BJ (cell line): ENCODE measurements around the gene CMPK2. TPM values are rescaled to one million over a fixed set of nuclear protein-coding genes. Genes with fewer than 3 reads are reported as not detected.

Source experiments
- CTCF ChIA-PET: fragments of 350-600 bp; formaldehyde crosslinking; extraction: SDS; loops from one replicate; lab custom pipeline; 2021; ENCODE audit warnings: antibody characterized with exemption, inconsistent platforms; lab: Yijun Ruan, JAX
- POLR2A ChIA-PET: fragments of 300-600 bp; sonication (Branson Sonifier 250); formaldehyde crosslinking; extraction: SDS; loops from one replicate; lab custom pipeline; 2021; ENCODE audit warnings: antibody characterized with exemption; lab: Charles Lee
- DNase-seq: peaks from one replicate; pipeline ENCODE4 v3.0.0-alpha.2; 2011; ENCODE audit warnings: low read depth
- H3K27me3 ChIP-seq: 2 replicates; pipeline ENCODE4 v1.6.0; 2011; ENCODE audit warnings: low read length; ENCODE audit not compliant: control insufficient read depth, insufficient read depth
- H3K36me3 ChIP-seq: 2 replicates; pipeline ENCODE4 v1.5.1; 2011; ENCODE audit warnings: low read length; ENCODE audit not compliant: control insufficient read depth, insufficient read depth
- H3K4me3 ChIP-seq: 2 replicates; pipeline ENCODE4 v1.5.1; 2011; ENCODE audit warnings: low read depth, mild to moderate bottlenecking, control low read depth, low read length
- polyA plus RNA-seq: library from polyadenylated mRNA; depleted of rRNA; stranded (reverse); fragments of >200 nt; gene quantifications from 2 replicates; pipeline ENCODE4 v1.2.3, GENCODE V29; 2011
- TF ChIP-seq, protein P1 (sequence below): IDR thresholded peaks from 2 replicates; pipeline ENCODE4 v1.5.1; 2011; ENCODE audit warnings: low read depth, mild to moderate bottlenecking, control low read depth, inconsistent platforms, low read length, moderate library complexity; ENCODE audit not compliant: insufficient read depth

Gene CMPK2
- polyA plus RNA-seq, 1 experiment, result 0.66 TPM

DNA sequence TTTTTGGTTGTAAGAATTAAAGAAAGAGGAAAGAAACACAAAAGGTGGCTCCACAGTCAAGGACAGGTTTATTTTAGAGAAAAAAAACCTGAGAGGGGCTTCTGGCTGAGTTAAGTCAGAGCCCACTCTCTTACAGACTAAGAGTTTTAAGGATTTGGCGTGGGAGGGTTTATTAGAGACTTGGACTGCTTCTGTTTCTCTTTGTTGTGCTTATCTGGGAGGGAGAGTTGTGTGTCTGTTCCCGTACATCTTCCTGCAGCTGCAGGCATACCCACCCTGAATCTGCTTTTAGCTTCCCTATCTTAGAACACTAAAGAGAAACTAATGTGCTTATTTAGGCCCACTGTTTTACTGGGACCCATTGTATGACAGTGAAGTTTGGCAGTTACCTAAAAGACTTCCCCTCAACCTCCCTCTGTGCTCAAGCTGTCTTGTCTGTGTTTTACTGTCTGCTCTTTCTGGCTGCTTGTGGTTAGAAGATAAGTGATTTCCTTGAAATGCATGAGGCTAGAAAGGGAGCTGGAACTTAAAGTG is 14.6 kb upstream of the CMPK2 start:
- H3K27me3 ChIP-seq, result peaks cover 1% of the 10 kb centered on the region; the same call in 1 of the 2 replicates
- POLR2A ChIA-PET, result no interaction called here
- no peaks in the 10 kb centered on the region for H3K36me3 ChIP-seq
- no peak overlapping the region for H3K4me3 ChIP-seq
- no peak for DNase-seq
- TF ChIP-seq, protein P1, sequence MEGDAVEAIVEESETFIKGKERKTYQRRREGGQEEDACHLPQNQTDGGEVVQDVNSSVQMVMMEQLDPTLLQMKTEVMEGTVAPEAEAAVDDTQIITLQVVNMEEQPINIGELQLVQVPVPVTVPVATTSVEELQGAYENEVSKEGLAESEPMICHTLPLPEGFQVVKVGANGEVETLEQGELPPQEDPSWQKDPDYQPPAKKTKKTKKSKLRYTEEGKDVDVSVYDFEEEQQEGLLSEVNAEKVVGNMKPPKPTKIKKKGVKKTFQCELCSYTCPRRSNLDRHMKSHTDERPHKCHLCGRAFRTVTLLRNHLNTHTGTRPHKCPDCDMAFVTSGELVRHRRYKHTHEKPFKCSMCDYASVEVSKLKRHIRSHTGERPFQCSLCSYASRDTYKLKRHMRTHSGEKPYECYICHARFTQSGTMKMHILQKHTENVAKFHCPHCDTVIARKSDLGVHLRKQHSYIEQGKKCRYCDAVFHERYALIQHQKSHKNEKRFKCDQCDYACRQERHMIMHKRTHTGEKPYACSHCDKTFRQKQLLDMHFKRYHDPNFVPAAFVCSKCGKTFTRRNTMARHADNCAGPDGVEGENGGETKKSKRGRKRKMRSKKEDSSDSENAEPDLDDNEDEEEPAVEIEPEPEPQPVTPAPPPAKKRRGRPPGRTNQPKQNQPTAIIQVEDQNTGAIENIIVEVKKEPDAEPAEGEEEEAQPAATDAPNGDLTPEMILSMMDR, result no peak
- CTCF ChIA-PET, result no interaction called here

DNA sequence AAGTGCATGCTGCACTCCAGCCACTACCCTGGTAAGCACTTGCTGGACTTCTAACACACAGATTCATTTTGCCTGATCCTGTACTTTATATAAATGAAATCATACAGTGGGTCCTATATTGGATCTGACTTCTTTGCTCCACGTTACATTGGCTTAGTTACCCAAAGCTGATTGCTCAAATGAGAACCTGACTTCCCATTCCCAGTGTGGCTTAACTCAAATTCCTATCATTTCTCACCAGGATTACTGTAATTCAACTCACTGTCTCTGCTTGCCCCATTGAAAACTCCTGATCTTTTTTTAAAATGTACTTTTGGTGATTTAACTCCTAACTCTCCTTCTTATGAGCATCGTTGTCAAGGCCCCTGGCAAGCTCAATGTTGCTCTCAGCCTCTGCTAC is 13.3 kb upstream of the CMPK2 start:
- TF ChIP-seq, protein P1, result no peak
- ChIA-PET CTCF (no interaction called here), POLR2A (no interaction called here)
- H3K27me3 ChIP-seq, result peaks cover 1% of the 10 kb centered on the region; the same call in 1 of the 2 replicates
- DNase-seq, result no peak
- H3K4me3 ChIP-seq, result no peak overlapping the region
- H3K36me3 ChIP-seq, result no peaks in the 10 kb centered on the region

DNA sequence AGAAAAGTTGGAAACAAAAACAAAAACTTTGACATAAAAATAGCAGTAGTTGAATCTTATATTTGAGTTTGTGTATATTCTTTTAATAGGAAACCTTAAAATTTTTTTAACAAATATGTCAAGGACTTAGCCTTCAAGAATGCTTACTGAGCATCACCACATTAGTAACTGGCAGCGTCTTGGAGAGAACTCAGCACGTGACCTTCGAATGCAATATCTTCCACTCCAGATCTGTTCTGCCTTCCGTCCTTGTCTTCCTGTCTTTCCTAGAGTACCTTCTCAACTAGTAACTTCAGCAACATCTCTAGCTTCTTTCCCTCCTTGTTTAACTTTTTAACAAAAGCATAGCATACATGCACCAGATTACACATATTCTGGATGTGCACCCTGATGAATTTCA is 12.8 kb upstream of the CMPK2 start:
- H3K36me3 ChIP-seq, result no peaks in the 10 kb centered on the region
- ChIA-PET CTCF (interaction anchor here (0.7 kb wide), 1 partner anchor 29 kb away, joined by 3 read pairs; no protein-coding TSS in a partner anchor), POLR2A (no interaction called here)
- TF ChIP-seq, protein P1, result no peak
- no peak for DNase-seq
- H3K27me3 ChIP-seq, result peaks cover 1% of the 10 kb centered on the region; the same call in 1 of the 2 replicates
- H3K4me3 ChIP-seq, result no peak overlapping the region

DNA sequence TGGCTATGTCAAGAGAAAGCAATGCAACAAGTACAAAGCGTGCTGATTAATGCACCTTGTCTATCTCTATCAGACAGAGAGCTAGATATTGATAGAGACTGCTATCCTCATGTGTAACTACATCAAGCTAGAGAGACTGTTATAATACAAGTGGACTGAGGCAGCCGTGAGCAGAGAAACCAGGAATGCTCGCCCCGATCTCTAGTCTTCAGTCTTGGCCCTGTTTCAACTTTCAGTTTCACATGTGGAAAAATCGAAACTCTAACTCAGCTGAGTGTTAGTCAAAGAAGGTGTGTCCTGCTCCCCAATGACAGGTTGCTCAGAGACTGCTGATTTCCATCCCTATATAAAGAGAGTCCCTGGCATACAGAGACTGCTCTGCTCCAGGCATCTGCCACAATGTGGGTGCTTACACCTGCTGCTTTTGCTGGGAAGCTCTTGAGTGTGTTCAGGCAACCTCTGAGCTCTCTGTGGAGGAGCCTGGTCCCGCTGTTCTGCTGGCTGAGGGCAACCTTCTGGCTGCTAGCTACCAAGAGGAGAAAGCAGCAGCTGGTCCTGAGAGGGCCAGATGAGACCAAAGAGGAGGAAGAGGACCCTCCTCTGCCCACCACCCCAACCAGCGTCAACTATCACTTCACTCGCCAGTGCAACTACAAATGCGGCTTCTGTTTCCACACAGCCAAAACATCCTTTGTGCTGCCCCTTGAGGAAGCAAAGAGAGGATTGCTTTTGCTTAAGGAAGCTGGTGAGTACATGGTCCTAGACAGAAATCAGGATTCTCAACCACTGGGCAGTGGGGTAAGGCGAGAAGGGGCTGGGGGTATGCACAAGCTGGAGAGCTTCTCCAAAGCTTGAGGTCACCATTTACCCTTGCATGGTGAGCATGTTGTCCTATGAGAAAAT is 11.9 kb upstream of the CMPK2 start, which contains the start of gene RSAD2:
RSAD2 (plus strand) TSS at position 376 of the 903 bp plus-strand sequence; CDS start at position 400, 24 bp downstream.
- POLR2A ChIA-PET, result no interaction called here
- DNase-seq, result no peak
- TF ChIP-seq, protein P1, result no peak
- Histone ChIP-seq H3K27me3 (peaks cover 1% of the 10 kb centered on the region; the same call in 1 of the 2 replicates), H3K36me3 (no peaks in the 10 kb centered on the region), H3K4me3 (no peak within 1 kb of the TSS; the same call in 1 of the 2 replicates)
- CTCF ChIA-PET, result interaction anchor here (0.7 kb wide), 1 partner anchor 30 kb away, joined by 3 read pairs; no protein-coding TSS in a partner anchor

DNA sequence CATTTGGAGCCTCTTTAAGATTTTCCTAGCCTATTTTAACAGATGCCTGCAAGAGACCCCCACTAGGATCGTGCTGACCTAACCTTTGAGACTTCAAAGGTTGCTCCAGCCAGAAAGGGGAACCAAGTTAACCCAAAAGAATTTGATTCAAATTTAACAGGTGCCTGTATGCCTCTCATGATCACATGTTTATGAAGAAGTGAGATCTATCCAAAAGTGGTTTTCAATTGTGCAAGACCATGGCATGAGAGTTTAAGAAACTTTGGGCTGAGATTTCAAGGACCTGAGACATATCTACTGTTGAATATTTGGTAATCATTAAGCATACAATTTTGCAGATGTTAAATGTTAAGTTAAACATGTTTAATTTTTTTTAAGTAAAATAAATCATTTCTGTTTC is 10.6 kb upstream of the CMPK2 start:
- no peak for DNase-seq
- no peak overlapping the region for H3K4me3 ChIP-seq
- H3K36me3 ChIP-seq, result no peaks in the 10 kb centered on the region
- peaks cover 1% of the 10 kb centered on the region; the same call in 1 of the 2 replicates for H3K27me3 ChIP-seq
- CTCF ChIA-PET, result interaction anchor here (0.6 to 1.0 kb wide), 2 partner anchors 21 to 1331 kb away, joined by 3 to 4 read pairs; no protein-coding TSS in a partner anchor
- TF ChIP-seq, protein P1, result no peak
- POLR2A ChIA-PET, result no interaction called here
